IPS-18a (cell line): Measurements from ENCODE around the gene MAP1LC3B2.

Source experiments
- H3K27ac ChIP-seq: one replicate; pipeline ENCODE4 v1.5.1; 2013; ENCODE audit warnings: low read length
- H3K27me3 ChIP-seq: one replicate; pipeline ENCODE4 v1.6.1; 2013; ENCODE audit warnings: mild to moderate bottlenecking, low read length; ENCODE audit not compliant: control insufficient read depth, insufficient read depth
- H3K36me3 ChIP-seq: one replicate; pipeline ENCODE4 v1.6.1; 2013; ENCODE audit warnings: low read depth, low read length; ENCODE audit not compliant: control insufficient read depth
- H3K4me1 ChIP-seq: one replicate; pipeline ENCODE4 v1.6.1; 2013; ENCODE audit warnings: low read depth, low read length; ENCODE audit not compliant: control insufficient read depth
- H3K4me3 ChIP-seq: one replicate; pipeline ENCODE4 v1.5.1; 2013; ENCODE audit warnings: low read length
- H3K9ac ChIP-seq: one replicate; pipeline ENCODE4 v1.6.1; 2013; ENCODE audit warnings: mild to moderate bottlenecking, low read length, moderate library complexity
- H3K9me3 ChIP-seq: one replicate; pipeline ENCODE4 v1.6.1; 2013; ENCODE audit warnings: low read depth, low read length; ENCODE audit not compliant: control insufficient read depth

The MAP1LC3B2 gene

GRCh38 chr12:116559162-116559935 lies at the start of gene MAP1LC3B2:
MAP1LC3B2 (plus strand) TSS chr12:116559381; CDS start chr12:116575943, 16,562 bp downstream.
- H3K27me3 ChIP-seq = no peaks in the 10 kb centered on the region
- H3K4me1 ChIP-seq = peaks cover 7% of the 10 kb centered on the region
- H3K27ac ChIP-seq = no peak within 1 kb of the TSS
- no peaks in the 10 kb centered on the region for H3K9me3 ChIP-seq
- no peaks in the 10 kb centered on the region for H3K36me3 ChIP-seq
- peak within 1 kb of the TSS; percentile 11 for H3K9ac ChIP-seq
- no peak within 1 kb of the TSS for H3K4me3 ChIP-seq

- H3K4me3 ChIP-seq = no peak overlapping the region
- no peaks in the 10 kb centered on the region for H3K36me3 ChIP-seq
- H3K4me1 ChIP-seq = peaks cover 16% of the 10 kb centered on the region
- no peaks in the 10 kb centered on the region for H3K9me3 ChIP-seq
- H3K27me3 ChIP-seq = peaks cover 22% of the 10 kb centered on the region
- H3K9ac ChIP-seq = no peak overlapping the region
- no peak overlapping the region for H3K27ac ChIP-seq
Measured at GRCh38 chr12:116513944-116514343, 45.2 kb upstream of the MAP1LC3B2 start.

GRCh38 chr12:116515684-116516083 lies 43.5 kb upstream of the MAP1LC3B2 start:
- no peak overlapping the region for H3K27ac ChIP-seq
- no peak overlapping the region for H3K4me3 ChIP-seq
- no peaks in the 10 kb centered on the region for H3K9me3 ChIP-seq
- peaks cover 16% of the 10 kb centered on the region for H3K4me1 ChIP-seq
- no peaks in the 10 kb centered on the region for H3K36me3 ChIP-seq
- peaks cover 29% of the 10 kb centered on the region for H3K27me3 ChIP-seq
- no peak overlapping the region for H3K9ac ChIP-seq

DNA sequence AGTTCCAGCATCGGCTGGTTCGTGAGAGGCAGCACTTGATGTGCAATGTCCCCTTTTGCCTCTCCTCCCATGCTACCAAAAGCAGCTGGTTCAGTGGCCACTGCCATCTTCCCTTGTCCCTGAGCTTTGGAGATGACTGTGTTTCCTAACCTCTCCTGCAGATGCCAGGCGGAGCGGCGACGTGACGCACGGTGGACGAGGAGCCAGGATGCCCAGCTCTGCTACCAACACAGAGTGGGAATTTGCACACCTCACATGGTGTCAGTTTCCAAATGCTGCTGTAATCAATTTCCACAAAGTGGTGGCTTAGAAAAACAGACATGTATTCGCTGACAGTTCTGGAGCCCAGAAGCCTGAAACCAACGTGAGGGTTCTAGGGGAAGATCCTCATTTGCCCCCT lies 42.5 kb upstream of the MAP1LC3B2 start:
- H3K4me1 ChIP-seq = peaks cover 16% of the 10 kb centered on the region
- no peaks in the 10 kb centered on the region for H3K36me3 ChIP-seq
- no peaks in the 10 kb centered on the region for H3K9me3 ChIP-seq
- peaks cover 37% of the 10 kb centered on the region for H3K27me3 ChIP-seq
- H3K4me3 ChIP-seq = no peak overlapping the region
- no peak overlapping the region for H3K9ac ChIP-seq
- H3K27ac ChIP-seq = no peak overlapping the region

DNA sequence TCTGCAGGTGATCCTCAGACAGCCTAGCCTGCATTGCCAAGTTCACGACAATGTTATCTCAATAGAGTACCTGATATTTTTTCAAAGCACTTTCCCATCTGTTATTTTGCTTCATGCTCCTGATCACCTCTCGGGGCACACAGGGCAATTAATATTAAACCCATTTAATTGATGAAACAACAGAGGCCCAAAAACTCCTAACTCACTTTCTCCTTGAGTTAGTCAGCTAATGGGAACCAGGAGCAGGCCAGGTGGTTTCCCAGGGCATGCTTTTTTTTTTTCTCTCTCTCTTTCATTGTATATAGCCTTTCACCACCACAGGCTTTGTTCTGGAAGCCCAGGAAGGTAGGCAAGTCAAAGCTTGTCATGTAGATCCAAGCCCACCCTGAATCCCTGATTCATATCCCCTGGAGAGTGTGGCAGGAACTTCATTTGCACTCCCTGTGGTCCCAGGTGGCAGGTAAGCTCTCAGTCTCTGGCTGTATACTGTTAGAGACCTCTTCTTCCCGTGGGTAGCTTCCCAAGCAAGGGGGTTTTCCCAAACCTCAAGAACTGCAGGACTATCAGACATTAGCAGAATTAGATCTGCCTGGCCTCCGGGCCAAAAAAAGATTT lies 41.6 kb upstream of the MAP1LC3B2 start:
- Histone ChIP-seq H3K9me3 (no peaks in the 10 kb centered on the region), H3K4me3 (no peak overlapping the region), H3K27ac (no peak overlapping the region), H3K4me1 (peaks cover 16% of the 10 kb centered on the region), H3K9ac (no peak overlapping the region), H3K27me3 (peaks cover 37% of the 10 kb centered on the region), H3K36me3 (no peaks in the 10 kb centered on the region)

GRCh38 chr12:116520225-116520760 lies 38.9 kb upstream of the MAP1LC3B2 start:
- H3K4me3 ChIP-seq = no peak overlapping the region
- no peaks in the 10 kb centered on the region for H3K36me3 ChIP-seq
- no peak overlapping the region for H3K9ac ChIP-seq
- no peak overlapping the region for H3K27ac ChIP-seq
- H3K27me3 ChIP-seq = peaks cover 38% of the 10 kb centered on the region
- no peaks in the 10 kb centered on the region for H3K9me3 ChIP-seq
- H3K4me1 ChIP-seq = peaks cover 22% of the 10 kb centered on the region

GRCh38 chr12:116520801-116521471 lies 38.2 kb upstream of the MAP1LC3B2 start:
- no peaks in the 10 kb centered on the region for H3K36me3 ChIP-seq
- H3K9ac ChIP-seq = no peak overlapping the region
- H3K27ac ChIP-seq = no peak overlapping the region
- peaks cover 44% of the 10 kb centered on the region for H3K27me3 ChIP-seq
- peaks cover 29% of the 10 kb centered on the region for H3K4me1 ChIP-seq
- H3K9me3 ChIP-seq = no peaks in the 10 kb centered on the region
- H3K4me3 ChIP-seq = no peak overlapping the region

- no peaks in the 10 kb centered on the region for H3K36me3 ChIP-seq
- peaks cover 23% of the 10 kb centered on the region for H3K27me3 ChIP-seq
- H3K27ac ChIP-seq = no peak overlapping the region
- H3K9ac ChIP-seq = no peak overlapping the region
- H3K9me3 ChIP-seq = no peaks in the 10 kb centered on the region
- peaks cover 19% of the 10 kb centered on the region for H3K4me1 ChIP-seq
- H3K4me3 ChIP-seq = no peak overlapping the region
Measured at GRCh38 chr12:116524311-116524710, 34.9 kb upstream of the MAP1LC3B2 start.

DNA sequence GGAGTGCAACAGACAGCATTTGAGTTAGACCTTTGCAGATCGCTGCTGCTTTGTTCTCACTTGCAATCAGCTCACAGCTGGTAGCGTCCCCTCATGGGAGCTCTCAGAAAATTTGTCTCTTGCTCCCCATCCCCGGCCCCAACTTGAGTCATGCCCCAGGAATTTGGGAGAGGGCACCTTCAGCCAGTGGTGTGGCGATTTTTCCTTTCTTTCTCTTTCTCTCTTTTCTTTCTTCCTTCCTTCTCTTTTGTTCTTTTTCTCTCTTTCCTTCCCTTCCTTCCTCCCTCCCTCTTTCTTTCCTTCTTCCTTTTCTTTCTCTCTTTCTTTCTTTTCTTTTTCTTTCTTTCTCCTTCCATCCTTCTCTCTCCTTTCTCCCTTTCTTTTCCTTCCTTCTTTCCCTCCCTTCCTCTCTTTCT lies 34.2 kb upstream of the MAP1LC3B2 start:
- no peak overlapping the region for H3K9ac ChIP-seq
- H3K27ac ChIP-seq = no peak overlapping the region
- no peaks in the 10 kb centered on the region for H3K9me3 ChIP-seq
- H3K36me3 ChIP-seq = no peaks in the 10 kb centered on the region
- H3K4me3 ChIP-seq = peak overlapping the region; percentile 26
- peaks cover 19% of the 10 kb centered on the region for H3K4me1 ChIP-seq
- H3K27me3 ChIP-seq = peaks cover 20% of the 10 kb centered on the region

- Histone ChIP-seq H3K27me3 (peaks cover 16% of the 10 kb centered on the region), H3K27ac (no peak overlapping the region), H3K4me1 (peaks cover 19% of the 10 kb centered on the region), H3K4me3 (peak overlapping the region; percentile 26), H3K9ac (peak overlapping the region; percentile 43), H3K9me3 (no peaks in the 10 kb centered on the region), H3K36me3 (no peaks in the 10 kb centered on the region)
Measured at GRCh38 chr12:116525418-116526001, 33.7 kb upstream of the MAP1LC3B2 start.

DNA sequence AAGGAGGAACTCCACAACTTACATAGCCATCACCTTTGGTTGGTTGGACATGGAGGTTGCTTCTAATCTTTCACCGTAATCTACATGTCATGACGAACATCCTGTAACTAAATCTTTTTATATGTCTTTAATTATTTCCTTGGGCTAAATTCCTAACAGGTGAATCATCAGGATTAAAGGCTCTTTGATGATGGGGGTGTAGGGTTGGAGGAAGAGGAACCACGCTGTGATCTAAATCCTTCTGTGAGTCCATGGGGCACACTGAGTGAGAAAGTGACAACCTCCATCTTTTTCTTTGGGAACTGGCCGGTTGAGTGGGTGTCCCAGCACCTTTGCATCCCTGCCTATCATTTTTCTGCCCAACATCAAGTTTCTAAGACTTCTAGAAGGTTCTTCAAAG lies 31.1 kb upstream of the MAP1LC3B2 start:
- Histone ChIP-seq H3K4me3 (no peak overlapping the region), H3K27me3 (peaks cover 7% of the 10 kb centered on the region), H3K27ac (no peak overlapping the region), H3K36me3 (no peaks in the 10 kb centered on the region), H3K9ac (no peak overlapping the region), H3K9me3 (no peaks in the 10 kb centered on the region), H3K4me1 (peaks cover 19% of the 10 kb centered on the region)
